ENCODE data around the gene POLR1E.

The POLR1E gene

DNA sequence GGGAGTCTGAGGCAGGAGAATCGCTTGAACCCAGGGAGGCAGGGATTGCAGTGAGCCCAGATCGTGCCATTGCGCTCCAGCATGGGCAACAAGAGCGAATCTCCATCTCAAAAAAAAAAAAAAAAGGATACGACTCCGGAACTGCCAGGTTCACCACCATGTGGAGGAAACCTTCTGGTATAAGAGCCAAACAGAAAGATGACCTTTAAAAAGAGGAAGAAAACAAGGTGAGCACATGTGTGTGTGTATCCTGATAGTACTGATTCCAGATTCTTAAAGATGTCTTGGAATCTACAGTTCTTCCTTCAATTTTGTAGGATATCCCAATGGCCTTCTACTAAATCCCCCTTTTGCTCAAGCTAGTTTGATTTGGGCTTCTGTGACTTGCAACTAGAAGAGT lies 56.7 kb downstream of the POLR1E start:
- no peak for DNase-seq

GRCh38 chr9:37542895-37543294 lies 57.1 kb downstream of the POLR1E start:
- no peak for DNase-seq

DNA sequence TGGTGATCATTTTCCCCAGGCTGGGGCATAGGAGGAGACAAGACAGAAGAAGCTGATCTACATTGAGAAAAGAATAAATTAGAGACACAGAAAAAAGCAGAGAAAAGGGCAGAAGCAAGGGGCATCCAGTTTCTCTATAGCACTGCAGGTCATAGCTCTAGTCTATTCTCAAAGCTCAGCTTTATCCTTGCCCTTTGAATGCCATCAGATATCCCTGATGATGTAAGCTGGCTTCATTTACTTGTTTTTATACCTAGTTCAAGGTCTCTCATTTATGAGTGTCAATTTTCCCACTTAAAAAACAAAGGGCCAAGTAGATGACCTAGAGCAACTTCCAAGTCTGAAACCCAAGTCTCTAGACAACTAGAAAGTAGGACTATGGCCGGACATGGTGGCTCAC lies 57.7 kb downstream of the POLR1E start:
- DNase-seq = no peak

DNA sequence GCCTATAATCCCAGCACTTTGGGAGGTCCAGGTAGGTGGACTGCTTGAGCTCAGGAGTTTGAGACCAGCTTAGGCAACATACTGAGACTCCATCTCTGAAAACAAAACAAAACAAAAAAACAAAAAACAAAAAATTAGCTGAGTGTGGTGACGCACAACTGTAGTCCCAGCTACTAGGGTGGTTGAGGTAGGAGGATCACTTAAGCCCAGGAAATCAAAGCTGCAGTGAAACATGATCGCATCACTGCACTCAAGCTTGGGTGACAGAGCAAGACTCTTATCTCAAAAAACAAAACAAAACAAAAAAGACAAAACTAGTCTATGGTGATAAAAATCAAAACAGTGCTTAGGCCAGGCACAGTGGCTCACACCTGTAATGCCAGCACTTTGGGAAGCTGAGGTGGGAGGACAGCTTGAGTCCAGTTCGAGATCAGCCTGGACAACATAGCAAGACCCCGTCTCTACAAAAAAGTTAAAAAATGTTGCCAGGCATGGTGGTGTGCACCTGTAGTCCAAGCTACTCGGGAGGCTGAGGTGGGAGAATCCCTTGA lies 61.7 kb downstream of the POLR1E start:
- DNase-seq = no peak

DNA sequence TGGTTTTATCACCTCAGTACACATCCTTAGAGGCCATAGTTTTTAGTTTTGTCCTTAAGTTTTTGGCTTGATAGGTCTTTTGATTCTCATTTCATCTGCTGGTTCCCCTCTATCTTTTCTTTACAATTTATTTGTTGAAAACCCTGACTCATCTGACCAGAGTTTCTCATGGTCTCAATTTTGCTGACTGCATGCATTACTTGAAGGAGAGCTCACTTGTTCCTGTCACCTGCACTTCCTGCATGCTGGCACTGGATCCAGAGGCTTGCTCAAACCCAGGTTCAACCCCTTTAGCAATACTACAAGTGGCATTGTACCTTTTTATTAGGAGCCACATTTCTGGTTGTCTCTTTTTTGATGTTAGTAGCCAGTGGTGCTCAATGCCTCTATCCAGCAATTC lies 63.8 kb downstream of the POLR1E start:
- DNase-seq = no peak

DNA sequence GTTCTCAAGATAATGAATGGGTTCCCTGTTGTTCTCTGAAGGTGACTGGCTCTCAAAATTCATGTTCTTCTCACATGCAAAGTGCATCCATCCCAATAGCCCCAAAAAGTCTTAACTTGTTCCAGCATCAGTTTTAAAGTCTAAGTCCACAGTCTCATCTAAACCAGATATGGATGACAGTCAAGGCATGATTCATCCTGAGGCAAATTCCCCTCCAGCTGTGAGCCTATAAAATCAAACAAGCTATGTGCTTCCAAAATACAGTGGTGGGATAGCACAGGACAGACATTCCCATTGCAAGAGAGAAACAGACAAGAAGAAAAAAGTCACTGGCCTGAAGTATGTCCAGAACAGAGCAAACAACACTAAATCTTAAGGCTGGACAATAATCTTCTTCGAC lies 65.0 kb downstream of the POLR1E start:
- DNase-seq = no peak

DNA sequence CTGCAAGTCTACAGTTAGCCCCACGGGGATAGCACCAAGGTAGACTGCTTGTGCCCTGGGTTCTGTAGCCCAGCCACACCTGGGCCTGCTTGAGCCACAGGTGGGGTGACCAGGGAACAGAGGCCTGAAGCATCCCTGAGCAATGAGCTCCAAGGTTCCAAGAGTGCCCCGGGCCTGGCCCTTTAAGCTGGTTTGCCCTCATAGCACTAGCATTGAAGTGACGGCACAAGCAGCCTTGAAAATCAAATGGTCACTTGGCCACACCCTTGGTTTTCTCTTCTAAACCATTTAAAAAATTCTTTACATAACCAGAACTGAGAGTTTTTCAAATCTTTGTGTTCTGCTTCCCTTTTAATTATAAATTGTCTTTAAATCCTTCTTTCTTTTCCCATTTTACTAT lies 65.7 kb downstream of the POLR1E start:
- no peak for DNase-seq

- no peak for DNase-seq
Observed at GRCh38 chr9:37551888-37552287, 66.1 kb downstream of the POLR1E start.
